DMS153 (cell line): ENCODE data around the gene C1orf105.

Experiments
- DNase-seq: peaks from one replicate; lab custom pipeline; 2025; lab: John Stamatoyannopoulos, UW

The C1orf105 gene

GRCh38 chr1:172457479-172458130 lies 37.1 kb downstream of the C1orf105 start:
- no peak for DNase-seq

- DNase-seq: no peak
Observed at GRCh38 chr1:172460177-172460576, 39.7 kb downstream of the C1orf105 start.

GRCh38 chr1:172460887-172461315 lies 40.4 kb downstream of the C1orf105 start:
- DNase-seq: no peak

- no peak for DNase-seq
Observed at GRCh38 chr1:172465617-172466016, 45.1 kb downstream of the C1orf105 start.

GRCh38 chr1:172466795-172467407 lies 46.4 kb downstream of the C1orf105 start:
- no peak for DNase-seq

- no peak for DNase-seq
Observed at GRCh38 chr1:172467446-172467845, 47.0 kb downstream of the C1orf105 start.

- DNase-seq: no peak
Observed at GRCh38 chr1:172468296-172468695, 47.8 kb downstream of the C1orf105 start.

GRCh38 chr1:172469717-172470116 lies 49.2 kb downstream of the C1orf105 start:
- no peak for DNase-seq

- DNase-seq: no peak
Observed at GRCh38 chr1:172470149-172470548, 49.7 kb downstream of the C1orf105 start.

GRCh38 chr1:172471666-172472065 lies 51.2 kb downstream of the C1orf105 start:
- no peak for DNase-seq

GRCh38 chr1:172472495-172472894 lies 52.0 kb downstream of the C1orf105 start:
- no peak for DNase-seq

- DNase-seq: no peak
Observed at GRCh38 chr1:172473302-172473701, 52.8 kb downstream of the C1orf105 start.

- no peak for DNase-seq
Observed at GRCh38 chr1:172473842-172474241, 53.4 kb downstream of the C1orf105 start.

- no peak for DNase-seq
Observed at GRCh38 chr1:172476218-172476811, 55.8 kb downstream of the C1orf105 start.

- DNase-seq: no peak
Observed at GRCh38 chr1:172477216-172477615, 56.7 kb downstream of the C1orf105 start.

GRCh38 chr1:172477741-172478140 lies 57.3 kb downstream of the C1orf105 start:
- no peak for DNase-seq

- DNase-seq: no peak
Observed at GRCh38 chr1:172478485-172478884, 58.0 kb downstream of the C1orf105 start.

GRCh38 chr1:172480431-172480830 lies 59.9 kb downstream of the C1orf105 start:
- DNase-seq: no peak

GRCh38 chr1:172482044-172482443 lies 61.6 kb downstream of the C1orf105 start:
- no peak for DNase-seq

GRCh38 chr1:172483448-172483847 lies 63.0 kb downstream of the C1orf105 start:
- no peak for DNase-seq

GRCh38 chr1:172484252-172484651 lies 63.8 kb downstream of the C1orf105 start:
- DNase-seq: peak; percentile 21

GRCh38 chr1:172485626-172486025 lies 65.1 kb downstream of the C1orf105 start:
- DNase-seq: no peak

- no peak for DNase-seq
Observed at GRCh38 chr1:172486805-172487454, 66.4 kb downstream of the C1orf105 start.
